Esophagus muscularis mucosa (tissue), 4 donors: Measurements from ENCODE around the gene TRERF1. TPM values are rescaled to one million over a fixed set of nuclear protein-coding genes. Genes with fewer than 3 reads are reported as not detected.
A peak's percentile ranks its signal among the peaks of the same experiment; 100 is the strongest.

Source experiments
- DNase-seq: peaks from one replicate; pipeline ENCODE4 v3.0.0-alpha.2; 2017; ENCODE audit errors: extremely low spot score
- H3K27ac ChIP-seq, 4 donors: fragments of 200-600 bp; sonication (generic); replicated peaks in 1 of 4; 1 replicate in 3 of 4; 2 replicates in 1 of 4; pipeline ENCODE4 v1.5.1; 2016 to 2019; ENCODE audit warnings: mild to moderate bottlenecking in 1 of 4
- H3K27me3 ChIP-seq, 4 donors: fragments of 200-600 bp; sonication (generic); one replicate each; pipeline versions ENCODE4 v1.5.1 to v1.6.0; 2016 to 2019
- H3K36me3 ChIP-seq, 4 donors: fragments of 200-600 bp; sonication (generic); one replicate each; pipeline ENCODE4 v1.5.1; 2016 to 2019
- H3K4me1 ChIP-seq, 4 donors: fragments of 200-600 bp; sonication (generic); one replicate each; pipeline ENCODE4 v1.5.1; 2016 to 2019
- H3K4me3 ChIP-seq, 4 donors: fragments of 200-600 bp; sonication (generic); 1 replicate in 2 of 4; 2 replicates in 2 of 4; pipeline ENCODE4 v1.5.1; 2016 to 2019; ENCODE audit warnings: mild to moderate bottlenecking in 4 of 4, moderate library complexity in 1 of 4
- H3K9me3 ChIP-seq, 4 donors: fragments of 200-600 bp; sonication (generic); 1 replicate in 3 of 4; 2 replicates in 1 of 4; pipeline ENCODE4 v1.5.1; 2016 to 2019
- CTCF ChIP-seq, 3 experiments: fragments of 200-600 bp in 2 of 3; fragments of 450-650 bp in 1 of 3; sonication (generic) in 2 of 3; IDR thresholded peaks; one replicate each; pipeline ENCODE4 v1.5.1; 2017 to 2019; ENCODE audit warnings: antibody characterized with exemption in 3 of 3, mild to moderate bottlenecking in 2 of 3, moderate library complexity in 1 of 3
- EP300 ChIP-seq: sonication (generic); formaldehyde crosslinking; IDR thresholded peaks from one replicate; pipeline ENCODE4 v1.6.1; 2017; ENCODE audit warnings: antibody characterized with exemption
- POLR2A ChIP-seq: fragments of 450-650 bp; IDR thresholded peaks from one replicate; pipeline ENCODE4 v1.6.1; 2017; ENCODE audit warnings: antibody characterized with exemption, moderate library complexity, mild to moderate bottlenecking, low read depth
- POLR2AphosphoS5 ChIP-seq, 2 donors: sonication (generic); formaldehyde crosslinking; IDR thresholded peaks; one replicate each; pipeline ENCODE4 v1.6.1; 2017; ENCODE audit warnings: antibody characterized with exemption in 2 of 2
- WGBS: methylation state at CpG from one replicate; pipeline ENCODE4 v1.1.5; 2018; 5-methylcytosine and 5-hydroxymethylcytosine counted together
- intact Hi-C: fragments of 100-400 bp; cut with DNase I; formaldehyde crosslinking; loops from one replicate; pipeline ENCODE4 v1.15.1; 2023
- total RNA-seq, 4 donors: library from RNA; depleted of rRNA; stranded (reverse); fragments of >200 nt; gene quantifications; one replicate each; pipeline versions ENCODE4 v1.1.0 to v1.2.1, GENCODE V29; 2016

The TRERF1 gene
- total RNA-seq, 4 donors from 2014 or later: 4.6 to 8.6 (median 6.4) TPM

GRCh38 chr6:42251911-42252637 is 199.7 kb downstream of the TRERF1 start:
- intact Hi-C loops: no loop called here
- H3K36me3 ChIP-seq: peaks cover 12 to 57% (median 32%) of the 10 kb centered on the region in 4 donors

GRCh38 chr6:42251500-42251899 is 200.2 kb downstream of the TRERF1 start:
- intact Hi-C loops: no loop called here
- DNase-seq: no peak
- H3K9me3 ChIP-seq: no peaks in the 10 kb centered on the region
- no peaks in the 10 kb centered on the region for H3K27me3 ChIP-seq
- peaks cover 12 to 30% (median 21%) of the 10 kb centered on the region in 4 donors for H3K4me1 ChIP-seq
- TF ChIP-seq CTCF (IDR thresholded peaks at IDR 0.05): no peak
- no peak for TF ChIP-seq POLR2AphosphoS5 (IDR thresholded peaks at IDR 0.05)
- no peak for TF ChIP-seq POLR2A
- TF ChIP-seq EP300: no peak
- 50% methylated on average over 1 of the region's 1 CpG for WGBS
- peak overlapping the region in 2 of 4 donors; percentile 52 to 59 for H3K27ac ChIP-seq
- H3K4me3 ChIP-seq: no peak overlapping the region
- peaks cover 11 to 54% (median 31%) of the 10 kb centered on the region in 4 donors for H3K36me3 ChIP-seq

More at GRCh38 chr6:42251911-42252637, 199.7 kb downstream of the TRERF1 start:
- no peak overlapping the region for H3K4me3 ChIP-seq
- TF ChIP-seq POLR2AphosphoS5 (IDR thresholded peaks at IDR 0.05): peak in 1 of 2 donors; percentile 9
- TF ChIP-seq CTCF (IDR thresholded peaks at IDR 0.05): no peak
- no peaks in the 10 kb centered on the region for H3K9me3 ChIP-seq
- H3K27me3 ChIP-seq: no peaks in the 10 kb centered on the region
- peaks cover 12 to 30% (median 21%) of the 10 kb centered on the region in 4 donors for H3K4me1 ChIP-seq
- 15% methylated on average over 8 of the region's 9 CpGs for WGBS
- no peak for DNase-seq
- peak overlapping the region; percentile 52 to 59 (median 58) for H3K27ac ChIP-seq

GRCh38 chr6:42250274-42250931 is 201.3 kb downstream of the TRERF1 start:
- peaks cover 9 to 56% (median 28%) of the 10 kb centered on the region in 4 donors for H3K36me3 ChIP-seq

GRCh38 chr6:42249279-42249678 is 202.4 kb downstream of the TRERF1 start:
- H3K36me3 ChIP-seq: peaks cover 5 to 55% (median 21%) of the 10 kb centered on the region in 4 donors
- intact Hi-C loops: no loop called here

More at GRCh38 chr6:42250274-42250931, 201.3 kb downstream of the TRERF1 start:
- Histone ChIP-seq H3K9me3 (no peaks in the 10 kb centered on the region), H3K27ac (no peak overlapping the region), H3K4me3 (no peak overlapping the region), H3K27me3 (no peaks in the 10 kb centered on the region), H3K4me1 (peaks cover 12 to 30% (median 21%) of the 10 kb centered on the region in 4 donors)
- TF ChIP-seq POLR2A: no peak
- no peak for TF ChIP-seq POLR2AphosphoS5 (IDR thresholded peaks at IDR 0.05)
- no peak for TF ChIP-seq EP300
- no peak for TF ChIP-seq CTCF (IDR thresholded peaks at IDR 0.05)
- DNase-seq: no peak
- 75% methylated on average over 10 of the region's 10 CpGs for WGBS
- intact Hi-C loops: no loop called here

More at GRCh38 chr6:42249279-42249678, 202.4 kb downstream of the TRERF1 start:
- Histone ChIP-seq H3K9me3 (no peaks in the 10 kb centered on the region), H3K4me1 (peaks cover 12 to 30% (median 19%) of the 10 kb centered on the region in 4 donors), H3K27me3 (no peaks in the 10 kb centered on the region), H3K4me3 (no peak overlapping the region), H3K27ac (no peak overlapping the region)
- DNase-seq: no peak
- no peak for TF ChIP-seq POLR2A
- no peak for TF ChIP-seq EP300
- TF ChIP-seq CTCF (IDR thresholded peaks at IDR 0.05): no peak
- no peak for TF ChIP-seq POLR2AphosphoS5 (IDR thresholded peaks at IDR 0.05)
- 60% methylated on average over 3 of the region's 3 CpGs for WGBS
